IPS-15b (cell line): ENCODE measurements around the gene KLHL9.
A peak's percentile ranks its signal among the peaks of the same experiment; 100 is the strongest.

Experiments
- H3K27me3 ChIP-seq: one replicate; pipeline ENCODE4 v1.6.1; 2013; ENCODE audit warnings: low read length; ENCODE audit not compliant: control insufficient read depth, insufficient read depth
- H3K36me3 ChIP-seq: one replicate; pipeline ENCODE4 v1.6.1; 2013; ENCODE audit warnings: low read length; ENCODE audit not compliant: control insufficient read depth, insufficient read depth
- H3K4me1 ChIP-seq: one replicate; pipeline ENCODE4 v1.6.1; 2013; ENCODE audit warnings: mild to moderate bottlenecking, low read length; ENCODE audit not compliant: control insufficient read depth, insufficient read depth
- H3K4me3 ChIP-seq: one replicate; pipeline ENCODE4 v1.5.1; 2013; ENCODE audit warnings: low read depth, low read length
- H3K9ac ChIP-seq: one replicate; pipeline ENCODE4 v1.6.1; 2013; ENCODE audit warnings: low read depth, mild to moderate bottlenecking, low read length
- H3K9me3 ChIP-seq: one replicate; pipeline ENCODE4 v1.6.1; 2013; ENCODE audit warnings: mild to moderate bottlenecking, low read length; ENCODE audit not compliant: control insufficient read depth, insufficient read depth

The KLHL9 gene

DNA sequence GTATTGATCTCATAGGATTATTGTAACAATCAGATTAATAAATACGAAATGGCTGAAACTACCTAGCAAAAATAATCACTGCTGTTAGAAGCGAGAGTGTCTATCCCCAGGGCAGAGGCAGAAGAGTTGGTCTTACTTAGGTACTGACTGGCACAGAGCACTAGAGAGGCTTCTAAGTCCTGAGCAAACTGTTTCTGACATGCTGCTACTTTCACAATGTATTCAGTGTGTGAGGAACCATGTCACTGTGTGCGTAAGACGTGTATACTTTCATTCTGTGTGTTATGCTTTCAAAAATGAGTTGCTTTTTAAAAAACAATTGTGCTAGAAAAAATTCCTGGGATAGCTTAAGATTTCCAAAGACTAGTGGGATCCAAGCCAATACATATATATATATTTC, 5.5 kb upstream of the KLHL9 start:
- H3K27me3 ChIP-seq, result no peaks in the 10 kb centered on the region
- H3K9me3 ChIP-seq, result no peaks in the 10 kb centered on the region
- H3K4me1 ChIP-seq, result peaks cover 3% of the 10 kb centered on the region
- no peak overlapping the region for H3K9ac ChIP-seq
- no peaks in the 10 kb centered on the region for H3K36me3 ChIP-seq
- no peak overlapping the region for H3K4me3 ChIP-seq

DNA sequence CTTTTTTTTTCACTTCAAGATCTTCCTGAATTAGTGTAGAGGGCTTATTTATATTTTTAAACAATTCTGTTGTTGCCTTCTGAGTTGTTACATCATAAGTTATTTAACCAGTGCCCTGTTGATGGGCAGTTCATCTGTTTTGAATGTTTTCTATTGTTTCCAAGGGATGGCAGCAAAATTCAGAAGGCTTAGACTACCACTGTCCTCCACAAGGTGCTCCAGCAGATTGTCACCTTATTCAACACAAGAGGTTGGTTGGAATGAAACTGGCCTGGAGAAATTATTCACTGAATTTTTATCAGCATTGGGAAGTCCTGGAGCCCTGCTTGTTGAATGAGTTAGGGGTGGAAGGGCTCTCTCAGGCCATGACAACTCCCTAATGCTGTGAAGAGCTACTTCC, 1.3 kb upstream of the KLHL9 start:
- no peaks in the 10 kb centered on the region for H3K27me3 ChIP-seq
- no peak overlapping the region for H3K9ac ChIP-seq
- no peak overlapping the region for H3K4me3 ChIP-seq
- no peaks in the 10 kb centered on the region for H3K9me3 ChIP-seq
- no peaks in the 10 kb centered on the region for H3K36me3 ChIP-seq
- peaks cover 8% of the 10 kb centered on the region for H3K4me1 ChIP-seq

DNA sequence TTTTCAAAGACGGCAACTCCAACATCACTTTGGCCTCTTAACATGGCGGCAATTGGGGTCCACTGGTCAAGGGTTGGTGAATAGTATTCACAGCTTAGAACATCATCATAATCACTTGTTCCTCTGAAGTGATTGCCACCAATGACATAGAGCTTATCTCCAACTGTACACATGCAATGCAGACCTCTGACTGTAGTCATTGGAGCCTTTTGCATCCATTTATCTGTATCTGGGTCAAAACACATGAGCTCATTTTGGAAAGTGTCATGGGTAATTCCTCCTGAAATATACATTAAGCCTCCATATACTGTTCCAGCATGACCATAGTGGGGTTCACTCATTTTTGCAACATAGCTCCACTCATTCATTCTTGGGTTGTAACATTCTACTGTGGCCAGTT, 2.0 kb downstream of the KLHL9 start:
- Histone ChIP-seq H3K4me3 (peak overlapping the region; percentile 22), H3K4me1 (peaks cover 8% of the 10 kb centered on the region), H3K9ac (no peak overlapping the region), H3K27me3 (no peaks in the 10 kb centered on the region), H3K9me3 (no peaks in the 10 kb centered on the region), H3K36me3 (no peaks in the 10 kb centered on the region)

DNA sequence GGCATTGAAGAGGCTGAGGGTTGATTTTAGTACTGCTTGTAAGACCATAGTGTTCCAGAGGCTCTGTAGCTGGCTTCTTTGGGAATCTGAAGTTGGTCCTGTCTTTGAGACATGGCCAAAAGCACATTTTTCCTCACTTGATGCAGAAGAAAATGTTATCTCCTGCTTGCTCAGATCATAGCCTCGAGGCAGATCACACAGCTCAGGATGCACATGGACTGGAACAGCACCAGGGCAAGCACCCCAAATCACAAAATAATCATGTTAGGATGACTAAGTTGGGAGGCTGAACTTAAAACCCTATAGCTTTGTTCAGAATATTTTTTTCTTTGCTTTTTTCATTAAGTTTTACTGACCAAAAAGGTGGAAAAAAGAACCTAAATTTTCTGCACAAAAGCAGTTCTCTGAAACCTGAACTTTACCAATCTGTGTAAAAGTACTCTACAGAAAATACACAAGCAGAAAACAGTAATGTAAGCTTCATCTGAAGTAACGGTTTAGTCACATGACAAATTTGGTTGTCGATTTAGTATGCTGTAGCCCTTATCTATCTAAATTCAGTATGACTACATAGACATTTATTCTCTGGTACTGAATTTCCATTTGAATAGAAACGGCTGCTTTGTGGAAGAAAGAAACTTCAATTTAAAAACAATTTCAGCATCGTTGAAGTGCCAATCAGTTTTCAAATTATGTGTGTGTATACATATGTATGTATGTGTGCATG, 3.4 kb downstream of the KLHL9 start:
- Histone ChIP-seq H3K4me1 (peaks cover 8% of the 10 kb centered on the region), H3K9me3 (no peaks in the 10 kb centered on the region), H3K4me3 (no peak overlapping the region), H3K27me3 (no peaks in the 10 kb centered on the region), H3K36me3 (no peaks in the 10 kb centered on the region), H3K9ac (no peak overlapping the region)

DNA sequence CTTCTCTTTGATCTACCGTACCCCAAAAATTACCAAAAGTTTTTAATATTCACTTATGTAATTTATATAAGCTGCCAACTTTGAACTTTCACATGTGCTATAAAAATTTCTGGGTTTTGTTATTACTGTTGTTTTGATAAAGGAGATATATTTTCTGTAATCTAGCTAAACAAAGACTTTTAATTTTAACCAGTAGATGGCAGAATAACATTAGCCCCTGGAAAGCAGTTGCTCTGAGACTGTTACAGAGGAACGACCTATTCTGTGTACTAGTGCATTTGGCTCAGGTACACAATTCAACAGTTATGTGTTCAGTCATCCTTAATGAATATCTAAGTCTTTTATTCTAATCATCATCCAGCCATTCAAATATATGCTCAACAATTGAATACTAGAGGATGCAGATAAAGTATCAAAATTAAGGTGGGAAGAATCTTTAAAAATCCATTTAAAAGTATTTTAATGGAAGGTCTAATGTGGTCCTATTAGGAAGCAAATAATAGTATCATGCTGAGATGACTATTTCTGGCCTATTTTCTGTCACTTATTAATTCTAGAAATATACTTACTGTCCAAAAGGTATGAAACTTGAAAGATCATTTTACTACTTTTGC, 8.6 kb downstream of the KLHL9 start:
- no peaks in the 10 kb centered on the region for H3K27me3 ChIP-seq
- no peaks in the 10 kb centered on the region for H3K36me3 ChIP-seq
- H3K9me3 ChIP-seq, result no peaks in the 10 kb centered on the region
- H3K4me1 ChIP-seq, result no peaks in the 10 kb centered on the region
- H3K4me3 ChIP-seq, result no peak overlapping the region
- no peak overlapping the region for H3K9ac ChIP-seq

DNA sequence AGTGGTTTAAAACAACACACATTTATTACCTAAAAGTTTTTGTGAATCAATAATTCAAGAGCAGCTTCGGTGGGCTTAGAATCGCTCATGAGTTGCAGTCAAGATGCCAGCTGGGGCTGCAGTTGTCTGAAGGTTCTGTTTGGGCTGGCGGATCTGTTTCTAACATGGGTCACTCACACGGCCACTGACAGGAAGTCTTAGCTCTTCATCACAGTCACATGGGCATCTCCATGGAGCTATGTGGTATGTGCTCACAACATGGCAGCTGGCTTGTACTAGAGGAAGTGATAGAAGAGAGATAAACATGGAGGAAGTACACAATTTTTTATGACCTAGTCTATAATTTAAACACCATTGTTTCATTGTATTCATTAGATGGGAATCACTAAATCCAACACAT, 11.2 kb downstream of the KLHL9 start:
- H3K27me3 ChIP-seq, result no peaks in the 10 kb centered on the region
- no peak overlapping the region for H3K9ac ChIP-seq
- no peak overlapping the region for H3K4me3 ChIP-seq
- H3K36me3 ChIP-seq, result no peaks in the 10 kb centered on the region
- no peaks in the 10 kb centered on the region for H3K9me3 ChIP-seq
- H3K4me1 ChIP-seq, result no peaks in the 10 kb centered on the region

DNA sequence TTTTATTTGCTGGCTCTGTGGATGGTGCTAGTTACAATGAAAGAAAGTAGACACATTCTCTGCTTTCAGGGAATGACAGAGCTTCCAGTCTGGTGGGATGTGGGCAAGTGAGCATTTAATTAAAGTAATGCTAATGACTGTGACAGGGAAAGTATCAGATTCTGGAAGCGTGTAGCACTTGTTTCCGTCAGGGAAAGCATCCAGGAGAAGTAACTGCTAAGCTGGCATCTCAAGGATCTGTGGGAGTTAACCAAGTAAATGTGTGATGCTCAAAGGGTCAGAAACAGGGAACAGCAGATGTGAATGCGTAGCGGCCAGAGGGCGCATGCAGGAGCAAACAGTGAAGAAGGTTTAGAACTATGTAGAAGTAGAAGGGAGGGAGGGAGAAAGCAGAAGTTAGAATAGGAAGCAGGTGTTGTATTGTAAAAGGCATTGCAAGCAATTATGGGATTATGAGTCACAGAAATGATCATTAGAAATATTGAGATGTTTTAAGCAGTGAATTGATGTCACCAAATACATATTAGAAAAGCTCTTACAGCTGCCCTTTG, 12.2 kb downstream of the KLHL9 start:
- H3K27me3 ChIP-seq, result no peaks in the 10 kb centered on the region
- no peaks in the 10 kb centered on the region for H3K4me1 ChIP-seq
- no peak overlapping the region for H3K9ac ChIP-seq
- no peaks in the 10 kb centered on the region for H3K9me3 ChIP-seq
- no peaks in the 10 kb centered on the region for H3K36me3 ChIP-seq
- H3K4me3 ChIP-seq, result no peak overlapping the region

DNA sequence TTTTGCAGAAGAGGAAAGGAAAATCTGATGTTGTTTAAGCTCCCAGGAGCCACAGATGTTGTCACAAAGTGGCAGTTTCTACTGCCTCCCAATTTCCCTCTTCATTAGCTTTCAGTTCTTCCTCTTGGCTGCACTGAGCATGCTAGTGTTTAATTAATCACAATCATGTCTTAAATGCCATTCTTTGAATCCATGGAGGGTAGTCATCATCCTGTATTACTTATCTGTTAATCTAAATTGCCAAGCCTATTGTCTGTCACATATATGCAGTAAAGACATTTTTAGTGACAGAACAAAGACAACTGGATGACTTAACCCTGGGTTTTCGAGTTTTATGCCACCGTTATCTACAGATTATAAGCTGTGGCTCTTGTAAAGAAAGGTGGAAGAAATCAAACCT, 14.7 kb downstream of the KLHL9 start:
- peaks cover 2% of the 10 kb centered on the region for H3K27me3 ChIP-seq
- H3K36me3 ChIP-seq, result no peaks in the 10 kb centered on the region
- H3K9me3 ChIP-seq, result no peaks in the 10 kb centered on the region
- no peak overlapping the region for H3K9ac ChIP-seq
- H3K4me3 ChIP-seq, result no peak overlapping the region
- no peaks in the 10 kb centered on the region for H3K4me1 ChIP-seq

DNA sequence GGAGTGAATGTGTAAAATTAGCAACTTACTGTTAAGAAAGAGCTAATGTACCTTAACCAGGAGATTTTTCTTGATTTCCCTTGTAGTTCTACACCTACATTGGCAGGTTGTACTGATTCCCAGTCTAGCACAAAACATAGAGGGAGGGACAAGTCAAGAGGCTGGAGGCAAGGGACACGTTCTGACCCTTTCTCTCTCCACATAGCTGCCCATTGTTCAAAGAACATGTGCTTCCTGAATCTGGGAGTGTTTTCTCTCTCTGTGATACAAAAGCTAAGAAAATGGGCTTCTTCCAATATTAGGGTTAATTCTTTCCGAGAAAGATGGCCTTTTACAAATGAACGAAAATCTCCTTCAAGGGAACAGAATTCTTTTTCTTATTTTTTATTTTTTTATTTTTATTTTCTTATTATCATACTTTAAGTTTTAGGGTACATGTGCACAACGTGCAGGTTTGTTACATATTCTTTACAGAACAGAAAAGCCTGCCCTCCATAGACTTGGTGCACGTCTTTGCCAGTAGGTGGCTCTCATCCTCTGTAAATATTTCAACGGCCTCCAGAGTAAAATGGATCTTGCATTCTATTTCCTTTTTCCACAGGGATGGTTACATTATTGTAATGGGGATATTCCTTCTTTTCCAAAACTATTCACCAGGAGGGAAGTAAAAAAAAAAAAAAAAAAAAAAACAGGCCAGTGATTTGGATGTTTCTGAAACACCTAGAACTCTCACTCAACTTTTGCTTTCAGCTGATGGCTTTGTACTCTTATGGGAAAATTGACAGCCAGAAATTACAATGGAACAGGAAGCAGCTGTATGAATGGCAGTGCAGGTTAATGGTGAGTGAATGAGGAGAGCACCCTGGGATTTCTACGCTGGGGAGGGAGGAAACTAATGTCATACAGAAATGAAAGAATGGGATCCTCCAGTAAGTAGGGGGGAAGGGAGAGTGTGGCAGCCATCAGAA, 17.0 kb downstream of the KLHL9 start:
- H3K9me3 ChIP-seq, result no peaks in the 10 kb centered on the region
- no peaks in the 10 kb centered on the region for H3K36me3 ChIP-seq
- no peak overlapping the region for H3K9ac ChIP-seq
- no peak overlapping the region for H3K4me3 ChIP-seq
- peaks cover 2% of the 10 kb centered on the region for H3K27me3 ChIP-seq
- H3K4me1 ChIP-seq, result no peaks in the 10 kb centered on the region

DNA sequence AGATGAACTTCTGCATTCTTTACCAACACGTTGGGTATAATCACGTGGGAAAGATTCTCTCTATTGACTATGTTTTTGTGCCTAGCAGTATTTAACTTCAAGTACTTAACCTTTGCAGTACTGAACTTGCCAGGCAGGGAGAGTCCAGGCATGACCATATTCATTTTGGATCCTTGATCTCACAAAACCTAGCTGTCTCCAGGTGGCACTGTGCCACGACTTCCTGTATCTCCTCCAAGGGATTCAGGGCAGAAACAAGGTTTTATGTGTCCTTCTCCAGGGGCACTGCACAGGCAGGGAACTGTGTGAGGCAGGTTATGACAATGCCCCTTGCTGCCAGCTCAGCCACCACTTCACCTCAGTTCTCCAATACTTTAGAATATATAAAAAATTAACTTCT, 18.3 kb downstream of the KLHL9 start:
- H3K36me3 ChIP-seq, result no peaks in the 10 kb centered on the region
- no peaks in the 10 kb centered on the region for H3K9me3 ChIP-seq
- no peak overlapping the region for H3K9ac ChIP-seq
- peaks cover 2% of the 10 kb centered on the region for H3K27me3 ChIP-seq
- no peaks in the 10 kb centered on the region for H3K4me1 ChIP-seq
- no peak overlapping the region for H3K4me3 ChIP-seq

DNA sequence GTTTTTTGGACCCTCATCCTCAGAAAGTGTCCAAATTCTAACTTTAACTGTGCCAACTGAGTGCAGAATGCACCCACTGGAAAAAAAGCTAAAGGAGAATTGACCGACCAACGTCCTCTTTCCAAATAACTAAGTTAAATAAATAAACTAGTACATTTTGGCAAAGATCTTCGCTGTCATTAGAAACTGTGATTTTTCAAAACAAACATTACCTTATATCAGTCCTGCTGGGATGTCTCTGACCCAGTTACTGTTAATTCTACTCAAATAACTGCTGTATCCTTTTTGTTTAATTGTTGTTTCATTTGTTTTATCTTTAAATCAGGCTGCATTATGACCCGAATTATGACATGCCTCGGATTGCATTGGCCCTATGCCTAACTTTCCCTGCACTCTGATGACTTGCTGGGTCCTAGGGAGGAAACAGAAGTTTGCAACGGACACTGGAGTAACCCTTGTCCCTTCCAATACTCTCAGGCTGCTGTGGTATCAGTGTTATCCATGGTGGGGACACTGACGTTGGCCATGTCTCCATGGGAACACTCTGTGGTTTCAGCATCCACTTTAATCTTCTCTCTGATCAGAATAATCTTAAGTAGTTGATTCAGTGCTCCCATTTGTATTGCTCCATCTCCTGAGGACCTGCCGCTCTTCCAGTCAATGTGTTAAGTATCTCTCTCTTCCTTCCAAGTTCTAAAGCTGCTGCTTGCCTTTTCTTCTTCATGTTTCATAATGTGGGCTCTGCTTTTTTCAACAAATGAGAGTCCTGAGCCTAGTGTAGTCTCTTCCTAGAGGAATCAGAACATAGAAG, 19.0 kb downstream of the KLHL9 start:
- Histone ChIP-seq H3K4me3 (no peak overlapping the region), H3K27me3 (peaks cover 2% of the 10 kb centered on the region), H3K36me3 (no peaks in the 10 kb centered on the region), H3K9ac (no peak overlapping the region), H3K4me1 (no peaks in the 10 kb centered on the region), H3K9me3 (no peaks in the 10 kb centered on the region)
